Motor neuron (in vitro differentiated cells): ENCODE results near the gene CCDC172. TPM values are rescaled to one million over a fixed set of nuclear protein-coding genes. Genes with fewer than 3 reads are reported as not detected.

Source experiments
- ATAC-seq, 8 experiments: fragments of 200-7000 bp; cut with Tn5 transposase; replicated peaks in 6 of 8; 2 replicates each; pipeline ENCODE4 v1.8.0; 2021; ENCODE audit warnings: mild to moderate bottlenecking in 8 of 8, moderate library complexity in 8 of 8
- H3K27ac ChIP-seq, 2 donors: fragments of 250-450 bp; sonication (Bioruptor Pico); 2 replicates each; pipeline ENCODE4 v1.9.0; 2021; ENCODE audit warnings: antibody characterized with exemption in 2 of 2, mild to moderate bottlenecking in 2 of 2, moderate library complexity in 1 of 2
- H3K4me1 ChIP-seq, 2 donors: fragments of 250-450 bp; sonication (Bioruptor Pico); replicated peaks in 1 of 2; 2 replicates each; pipeline ENCODE4 v1.6.1; 2021; ENCODE audit warnings: antibody characterized with exemption in 2 of 2, mild to moderate bottlenecking in 2 of 2, moderate library complexity in 1 of 2
- H3K4me3 ChIP-seq, 5 donors: fragments of 250-450 bp; sonication (Bioruptor Pico); 2 replicates each; pipeline ENCODE4 v1.9.0; 2021; ENCODE audit warnings: antibody characterized with exemption in 5 of 5, mild to moderate bottlenecking in 5 of 5, moderate library complexity in 4 of 5
- WGBS, 10 experiments: fragments of 450-650 bp; shearing (Covaris generic); methylation state at CpG; one replicate each; pipeline ENCODE4 v1.0.0; 2022; 5-methylcytosine and 5-hydroxymethylcytosine counted together
- in situ Hi-C, 9 experiments: fragments of 400-800 bp; cut with MboI; loops; one replicate each; pipeline ENCODE4 v1.15.0; 2021; ENCODE audit warnings: low sequenced_read_pairs in 9 of 9, low pct_unique_long_range_greater_than_20kb in 2 of 9; ENCODE audit not compliant: unreplicated experiment in 9 of 9
- total RNA-seq, 8 experiments: library from RNA; unstranded; fragments of 300-600 nt; gene quantifications; 2 replicates each; pipeline versions ENCODE4 v1.2.3 to v1.2.4, GENCODE V29; 2022

The CCDC172 gene
- total RNA-seq, 8 experiments from 2014 or later: 0.21 to 0.33 TPM; not detected in 6

- H3K4me3 ChIP-seq: no peak overlapping the region
- H3K4me1 ChIP-seq: no peaks in the 10 kb centered on the region
- 0 to 89% (median 65%) methylated on average over 1 to 2 of the region's 2 CpGs; no CpG with 5 or more reads in 1 of the 10 experiments for WGBS, 10 experiments
- no peak for ATAC-seq
- in situ Hi-C loops: no loop called here
- H3K27ac ChIP-seq: no peak overlapping the region
Observed at GRCh38 chr10:116306847-116307246, 17.4 kb upstream of the CCDC172 start.

- in situ Hi-C loops: no loop called here
- no peak overlapping the region for H3K27ac ChIP-seq
- no peaks in the 10 kb centered on the region for H3K4me1 ChIP-seq
- 13 to 98% (median 59%) methylated on average over 1 to 4 of the region's 4 CpGs; no CpG with 5 or more reads in 2 of the 10 experiments for WGBS, 10 experiments
- ATAC-seq: no peak
- no peak overlapping the region for H3K4me3 ChIP-seq
Observed at GRCh38 chr10:116307455-116307854, 16.8 kb upstream of the CCDC172 start.

GRCh38 chr10:116311016-116311415 lies 13.2 kb upstream of the CCDC172 start:
- in situ Hi-C loops: no loop called here
- no peak for ATAC-seq
- no peaks in the 10 kb centered on the region for H3K4me1 ChIP-seq
- H3K4me3 ChIP-seq: no peak overlapping the region
- no peak overlapping the region for H3K27ac ChIP-seq
- 48 to 100% (median 89%) methylated on average over 2 to 4 of the region's 5 CpGs for WGBS, 10 experiments

- Histone ChIP-seq H3K27ac (no peak overlapping the region), H3K4me3 (no peak overlapping the region), H3K4me1 (no peaks in the 10 kb centered on the region)
- in situ Hi-C loops: no loop called here
- 0 to 100% (median 40%) methylated on average over 1 to 2 of the region's 2 CpGs; no CpG with 5 or more reads in 2 of the 10 experiments for WGBS, 10 experiments
- ATAC-seq: peak in 2 of 8 experiments; percentile 19 to 85
Observed at GRCh38 chr10:116311706-116312490, 12.3 kb upstream of the CCDC172 start.

GRCh38 chr10:116312548-116312947 lies 11.7 kb upstream of the CCDC172 start:
- ATAC-seq: peak in 2 of 8 experiments; percentile 27 to 41
- in situ Hi-C loops: no loop called here
- 29 to 100% (median 71%) methylated on average over 1 to 4 of the region's 4 CpGs; no CpG with 5 or more reads in 1 of the 10 experiments for WGBS, 10 experiments

GRCh38 chr10:116316503-116316902 lies 7.7 kb upstream of the CCDC172 start:
- 0 to 83% (median 32%) methylated on average over 1 to 2 of the region's 2 CpGs; no CpG with 5 or more reads in 4 of the 10 experiments for WGBS, 10 experiments
- no peak for ATAC-seq
- in situ Hi-C loops: no loop called here
- no peaks in the 10 kb centered on the region for H3K4me1 ChIP-seq
- no peak overlapping the region for H3K4me3 ChIP-seq
- H3K27ac ChIP-seq: no peak overlapping the region

More at GRCh38 chr10:116312548-116312947, 11.7 kb upstream of the CCDC172 start:
- no peak overlapping the region for H3K4me3 ChIP-seq
- H3K27ac ChIP-seq: no peak overlapping the region
- H3K4me1 ChIP-seq: no peaks in the 10 kb centered on the region

- in situ Hi-C loops: no loop called here
- Histone ChIP-seq H3K4me1 (no peaks in the 10 kb centered on the region), H3K4me3 (no peak overlapping the region), H3K27ac (no peak overlapping the region)
- WGBS, 10 experiments: 8 to 60% (median 35%) methylated on average over 5 to 16 of the region's 17 CpGs; no CpG with 5 or more reads in 1 of the 10 experiments
- no peak for ATAC-seq
Observed at GRCh38 chr10:116324951-116325635, 845 bp downstream of the CCDC172 start.

- ATAC-seq: no peak
- 0 to 100% (median 74%) methylated on average over 1 to 2 of the region's 2 CpGs; no CpG with 5 or more reads in 2 of the 10 experiments for WGBS, 10 experiments
- Histone ChIP-seq H3K4me3 (no peak overlapping the region), H3K27ac (no peak overlapping the region), H3K4me1 (no peaks in the 10 kb centered on the region)
- in situ Hi-C loops: no loop called here
Observed at GRCh38 chr10:116325987-116326386, 1.7 kb downstream of the CCDC172 start.

- in situ Hi-C loops: no loop called here
- H3K4me3 ChIP-seq: no peak overlapping the region
- WGBS, 10 experiments: 50 to 100% (median 100%) methylated on average over 1 of the region's 1 CpG; no CpG with 5 or more reads in 5 of the 10 experiments
- no peaks in the 10 kb centered on the region for H3K4me1 ChIP-seq
- H3K27ac ChIP-seq: no peak overlapping the region
- no peak for ATAC-seq
Observed at GRCh38 chr10:116329153-116329552, 4.9 kb downstream of the CCDC172 start.

GRCh38 chr10:116331815-116332214 lies 7.6 kb downstream of the CCDC172 start:
- no peak for ATAC-seq

GRCh38 chr10:116336866-116337265 lies 12.6 kb downstream of the CCDC172 start:
- no peak for ATAC-seq
- no peak overlapping the region for H3K27ac ChIP-seq
- 20 to 100% (median 73%) methylated on average over 1 to 2 of the region's 2 CpGs; no CpG with 5 or more reads in 3 of the 10 experiments for WGBS, 10 experiments
- in situ Hi-C loops: no loop called here
- H3K4me1 ChIP-seq: no peaks in the 10 kb centered on the region
- no peak overlapping the region for H3K4me3 ChIP-seq

More at GRCh38 chr10:116331815-116332214, 7.6 kb downstream of the CCDC172 start:
- Histone ChIP-seq H3K4me3 (no peak overlapping the region), H3K4me1 (no peaks in the 10 kb centered on the region), H3K27ac (no peak overlapping the region)
- WGBS, 10 experiments: 0 to 86% (median 32%) methylated on average over 1 to 2 of the region's 2 CpGs; no CpG with 5 or more reads in 1 of the 10 experiments
- in situ Hi-C loops: no loop called here

GRCh38 chr10:116352125-116352524 lies 27.9 kb downstream of the CCDC172 start:
- H3K27ac ChIP-seq: no peak overlapping the region
- no peak overlapping the region for H3K4me3 ChIP-seq
- H3K4me1 ChIP-seq: no peaks in the 10 kb centered on the region
- in situ Hi-C loops: no loop called here
- no peak for ATAC-seq

- 16 to 98% (median 72%) methylated on average over 2 to 4 of the region's 4 CpGs for WGBS, 10 experiments
- in situ Hi-C loops: no loop called here
- no peak for ATAC-seq
- H3K4me3 ChIP-seq: no peak overlapping the region
- H3K4me1 ChIP-seq: no peaks in the 10 kb centered on the region
- no peak overlapping the region for H3K27ac ChIP-seq
Observed at GRCh38 chr10:116353817-116354216, 29.6 kb downstream of the CCDC172 start.
